Measurements from ENCODE around the gene KLRF2. TPM values are rescaled to one million over a fixed set of nuclear protein-coding genes. Genes with fewer than 3 reads are reported as not detected.

KLRF2 gene
- total RNA-seq, 1 experiment from 2014 or later: not detected

DNA sequence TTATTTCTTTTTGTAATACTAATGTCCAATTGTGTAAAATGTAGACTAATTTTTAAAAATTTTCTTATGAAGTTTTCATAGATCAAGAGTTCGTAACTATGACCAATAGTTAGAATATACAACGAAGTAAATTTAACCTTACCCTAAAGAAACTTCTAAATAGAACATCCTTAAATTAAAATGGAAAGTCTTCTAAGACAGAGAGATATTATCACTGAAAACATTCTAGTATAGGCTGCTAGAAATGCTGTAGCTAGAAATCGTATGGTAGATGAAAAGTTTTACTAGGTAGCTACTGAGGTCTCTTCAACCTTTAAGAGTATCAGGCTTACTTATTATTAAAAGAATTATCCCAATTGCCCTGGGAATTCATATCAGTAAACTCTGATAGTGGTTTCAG, 50.0 kb downstream of the KLRF2 start:
- POLR2A ChIA-PET: no interaction called here
- no peaks in the 10 kb centered on the region for H3K36me3 Mint-ChIP-seq (ENCODE audit: insufficient read depth, unreplicated experiment)

GRCh38 chr12:9932270-9932669, 51.0 kb downstream of the KLRF2 start, which contains the start of gene CLEC2A:
Gene CLEC2A, minus strand, starts transcription at chr12:9932370. Its CDS starts 41 bp downstream, at chr12:9932329.
- POLR2A ChIA-PET: no interaction called here
- peaks cover 27% of the 10 kb centered on the region for H3K27me3 Mint-ChIP-seq (ENCODE audit: insufficient read depth, unreplicated experiment)
- Histone ChIP-seq H3K9me3 (no peaks in the 10 kb centered on the region), H3K36me3 (ENCODE audit: control insufficient read depth, insufficient read depth, low read length) (no peaks in the 10 kb centered on the region), H3K27me3 (replicated peaks; ENCODE audit: control insufficient read depth, insufficient read depth, low read length) (no peaks in the 10 kb centered on the region), H3K4me1 (no peaks in the 10 kb centered on the region), H3K4me3 (ENCODE audit: low read depth, low read length) (no peak within 1 kb of the TSS)
- CTCF ChIA-PET: no interaction called here
- H3K4me3 Mint-ChIP-seq (ENCODE audit: unreplicated experiment): no peak within 1 kb of the TSS
- DNase-seq: no peak
- no peak within 1 kb of the TSS for H3K27ac Mint-ChIP-seq (ENCODE audit: unreplicated experiment)
- no peaks in the 10 kb centered on the region for H3K9me3 Mint-ChIP-seq (ENCODE audit: unreplicated experiment)
- no TSS peak for BruUV-seq (replicated peaks)
- intact Hi-C loops (cut with micrococcal nuclease; ENCODE audit: unreplicated experiment): no loop called here
- TF ChIP-seq, protein P1, sequence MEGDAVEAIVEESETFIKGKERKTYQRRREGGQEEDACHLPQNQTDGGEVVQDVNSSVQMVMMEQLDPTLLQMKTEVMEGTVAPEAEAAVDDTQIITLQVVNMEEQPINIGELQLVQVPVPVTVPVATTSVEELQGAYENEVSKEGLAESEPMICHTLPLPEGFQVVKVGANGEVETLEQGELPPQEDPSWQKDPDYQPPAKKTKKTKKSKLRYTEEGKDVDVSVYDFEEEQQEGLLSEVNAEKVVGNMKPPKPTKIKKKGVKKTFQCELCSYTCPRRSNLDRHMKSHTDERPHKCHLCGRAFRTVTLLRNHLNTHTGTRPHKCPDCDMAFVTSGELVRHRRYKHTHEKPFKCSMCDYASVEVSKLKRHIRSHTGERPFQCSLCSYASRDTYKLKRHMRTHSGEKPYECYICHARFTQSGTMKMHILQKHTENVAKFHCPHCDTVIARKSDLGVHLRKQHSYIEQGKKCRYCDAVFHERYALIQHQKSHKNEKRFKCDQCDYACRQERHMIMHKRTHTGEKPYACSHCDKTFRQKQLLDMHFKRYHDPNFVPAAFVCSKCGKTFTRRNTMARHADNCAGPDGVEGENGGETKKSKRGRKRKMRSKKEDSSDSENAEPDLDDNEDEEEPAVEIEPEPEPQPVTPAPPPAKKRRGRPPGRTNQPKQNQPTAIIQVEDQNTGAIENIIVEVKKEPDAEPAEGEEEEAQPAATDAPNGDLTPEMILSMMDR (IDR thresholded peaks at IDR 0.05; ENCODE audit: insufficient read depth in 1 of 2, low read depth in 1 of 2, low read length in 1 of 2, severe bottlenecking in 1 of 2, unreplicated experiment in 1 of 2): no peak
- H3K4me1 Mint-ChIP-seq (ENCODE audit: low read depth, unreplicated experiment): no peaks in the 10 kb centered on the region
- no peaks in the 10 kb centered on the region for H3K36me3 Mint-ChIP-seq (ENCODE audit: insufficient read depth, unreplicated experiment)

More for the DNA sequence above, 50.0 kb downstream of the KLRF2 start:
- H3K9me3 ChIP-seq: no peaks in the 10 kb centered on the region
- TF ChIP-seq, protein P1 (IDR thresholded peaks at IDR 0.05; ENCODE audit: insufficient read depth in 1 of 2, low read depth in 1 of 2, low read length in 1 of 2, severe bottlenecking in 1 of 2, unreplicated experiment in 1 of 2): no peak
- no peaks in the 10 kb centered on the region for H3K36me3 ChIP-seq (ENCODE audit: control insufficient read depth, insufficient read depth, low read length)
- BruUV-seq (replicated peaks): no TSS peak
- no peaks in the 10 kb centered on the region for H3K4me1 Mint-ChIP-seq (ENCODE audit: low read depth, unreplicated experiment)
- no peak for DNase-seq
- no peaks in the 10 kb centered on the region for H3K27me3 ChIP-seq (replicated peaks; ENCODE audit: control insufficient read depth, insufficient read depth, low read length)
- H3K27me3 Mint-ChIP-seq (ENCODE audit: insufficient read depth, unreplicated experiment): peaks cover 24% of the 10 kb centered on the region
- H3K9me3 Mint-ChIP-seq (ENCODE audit: unreplicated experiment): no peaks in the 10 kb centered on the region
- CTCF ChIA-PET: no interaction called here
- no peak overlapping the region for H3K4me3 ChIP-seq (ENCODE audit: low read depth, low read length)
- no peak overlapping the region for H3K27ac Mint-ChIP-seq (ENCODE audit: unreplicated experiment)
- H3K4me3 Mint-ChIP-seq (ENCODE audit: unreplicated experiment): no peak overlapping the region
- intact Hi-C loops (cut with micrococcal nuclease; ENCODE audit: unreplicated experiment): no loop called here
- no peaks in the 10 kb centered on the region for H3K4me1 ChIP-seq

- peaks cover 22% of the 10 kb centered on the region for H3K27me3 Mint-ChIP-seq (ENCODE audit: insufficient read depth, unreplicated experiment)
- Histone ChIP-seq H3K36me3 (ENCODE audit: control insufficient read depth, insufficient read depth, low read length) (no peaks in the 10 kb centered on the region), H3K27me3 (replicated peaks; ENCODE audit: control insufficient read depth, insufficient read depth, low read length) (no peaks in the 10 kb centered on the region), H3K4me1 (no peaks in the 10 kb centered on the region), H3K9me3 (no peaks in the 10 kb centered on the region), H3K4me3 (ENCODE audit: low read depth, low read length) (no peak overlapping the region)
- no peak for DNase-seq
- no peaks in the 10 kb centered on the region for H3K9me3 Mint-ChIP-seq (ENCODE audit: unreplicated experiment)
- BruUV-seq (replicated peaks): no TSS peak
- intact Hi-C loops (cut with micrococcal nuclease; ENCODE audit: unreplicated experiment): no loop called here
- no peaks in the 10 kb centered on the region for H3K36me3 Mint-ChIP-seq (ENCODE audit: insufficient read depth, unreplicated experiment)
- no peak overlapping the region for H3K4me3 Mint-ChIP-seq (ENCODE audit: unreplicated experiment)
- POLR2A ChIA-PET: no interaction called here
- no peaks in the 10 kb centered on the region for H3K4me1 Mint-ChIP-seq (ENCODE audit: low read depth, unreplicated experiment)
- TF ChIP-seq, protein P1 (IDR thresholded peaks at IDR 0.05; ENCODE audit: insufficient read depth in 1 of 2, low read depth in 1 of 2, low read length in 1 of 2, severe bottlenecking in 1 of 2, unreplicated experiment in 1 of 2): no peak
- CTCF ChIA-PET: no interaction called here
- H3K27ac Mint-ChIP-seq (ENCODE audit: unreplicated experiment): no peak overlapping the region
Measured at GRCh38 chr12:9933958-9934357, 52.7 kb downstream of the KLRF2 start.

Measured in Caco-2 (cell line).